Type B pancreatic cell (in vitro differentiated cells): ENCODE data around the gene EPHA2. TPM values are rescaled to one million over a fixed set of nuclear protein-coding genes. Genes with fewer than 3 reads are reported as not detected.

Experiments
- DNase-seq: peaks from one replicate; pipeline ENCODE4 v3.0.0; 2021; ENCODE audit warnings: mixed read lengths; ENCODE audit not compliant: unreplicated experiment; ENCODE audit errors: extremely low spot score
- H3K27ac Mint-ChIP-seq: 2 replicates; pipeline ENCODE4 v1.8.0; 2021; ENCODE audit warnings: mild to moderate bottlenecking, mixed read lengths
- H3K27me3 Mint-ChIP-seq: 2 replicates; pipeline ENCODE4 v1.8.0; 2021; ENCODE audit warnings: mixed read lengths
- H3K36me3 Mint-ChIP-seq: 2 replicates; pipeline ENCODE4 v1.8.0; 2021; ENCODE audit warnings: mixed read lengths
- H3K4me1 Mint-ChIP-seq: one replicate; pipeline ENCODE4 v1.8.0; 2021; ENCODE audit warnings: mixed read lengths; ENCODE audit not compliant: unreplicated experiment
- H3K4me3 Mint-ChIP-seq: 2 replicates; pipeline ENCODE4 v1.8.0; 2021; ENCODE audit warnings: mild to moderate bottlenecking, mixed read lengths
- H3K9me3 Mint-ChIP-seq: 2 replicates; pipeline ENCODE4 v1.8.0; 2021; ENCODE audit warnings: mixed read lengths
- CTCF ChIP-seq: fragments of 200-600 bp; sonication (generic); conservative IDR thresholded peaks from 2 replicates; pipeline ENCODE4 v1.5.0; 2021; ENCODE audit warnings: antibody characterized with exemption, mild to moderate bottlenecking
- total RNA-seq: library from RNA; stranded (reverse); gene quantifications from 2 replicates; pipeline ENCODE4 v1.2.1, GENCODE V29; 2021; ENCODE audit warnings: low replicate concordance

EPHA2 gene
- total RNA-seq, 1 donor from 2014 or later: 40.3 TPM

- Mint-ChIP-seq H3K4me3 (no peak overlapping the region), H3K4me1 (peaks cover 17% of the 10 kb centered on the region), H3K9me3 (no peaks in the 10 kb centered on the region)
Observed at GRCh38 chr1:16187748-16188401, 32.0 kb upstream of the EPHA2 start.

GRCh38 chr1:16186655-16187235, 30.9 kb upstream of the EPHA2 start:
- no peak for DNase-seq
- Mint-ChIP-seq H3K27me3 (no peaks in the 10 kb centered on the region), H3K27ac (no peak overlapping the region), H3K36me3 (no peaks in the 10 kb centered on the region), H3K9me3 (no peaks in the 10 kb centered on the region), H3K4me1 (peaks cover 21% of the 10 kb centered on the region), H3K4me3 (no peak overlapping the region)
- no peak for TF ChIP-seq CTCF

More at GRCh38 chr1:16187748-16188401, 32.0 kb upstream of the EPHA2 start:
- no peaks in the 10 kb centered on the region for H3K27me3 Mint-ChIP-seq
- peak overlapping the region; percentile 51 for H3K27ac Mint-ChIP-seq
- no peaks in the 10 kb centered on the region for H3K36me3 Mint-ChIP-seq
- TF ChIP-seq CTCF: peak; percentile 98
- no peak for DNase-seq

- DNase-seq: no peak
- no peaks in the 10 kb centered on the region for H3K36me3 Mint-ChIP-seq
- TF ChIP-seq CTCF: no peak
- H3K4me1 Mint-ChIP-seq: peaks cover 20% of the 10 kb centered on the region
- no peaks in the 10 kb centered on the region for H3K9me3 Mint-ChIP-seq
- no peak overlapping the region for H3K4me3 Mint-ChIP-seq
- H3K27ac Mint-ChIP-seq: peak overlapping the region; percentile 58
- H3K27me3 Mint-ChIP-seq: no peaks in the 10 kb centered on the region
Observed at GRCh38 chr1:16184557-16185303, 28.9 kb upstream of the EPHA2 start.

- Mint-ChIP-seq H3K27ac (peak overlapping the region; percentile 79), H3K4me1 (peaks cover 20% of the 10 kb centered on the region), H3K4me3 (no peak overlapping the region), H3K9me3 (no peaks in the 10 kb centered on the region), H3K27me3 (no peaks in the 10 kb centered on the region), H3K36me3 (no peaks in the 10 kb centered on the region)
- no peak for DNase-seq
- no peak for TF ChIP-seq CTCF
Observed at GRCh38 chr1:16183765-16184556, 28.1 kb upstream of the EPHA2 start.

- peak overlapping the region; percentile 14 for H3K4me3 Mint-ChIP-seq
- H3K36me3 Mint-ChIP-seq: no peaks in the 10 kb centered on the region
- H3K9me3 Mint-ChIP-seq: no peaks in the 10 kb centered on the region
- H3K4me1 Mint-ChIP-seq: peaks cover 24% of the 10 kb centered on the region
- no peaks in the 10 kb centered on the region for H3K27me3 Mint-ChIP-seq
- H3K27ac Mint-ChIP-seq: peak overlapping the region; percentile 79
- no peak for TF ChIP-seq CTCF
- no peak for DNase-seq
Observed at GRCh38 chr1:16183179-16183578, 27.3 kb upstream of the EPHA2 start.
